ENCODE measurements around the gene SCN3B.

The SCN3B gene

GRCh38 chr11:123594921-123595320, 59.5 kb downstream of the SCN3B start:
- DNase-seq (ENCODE audit: low read depth) = no peak

DNA sequence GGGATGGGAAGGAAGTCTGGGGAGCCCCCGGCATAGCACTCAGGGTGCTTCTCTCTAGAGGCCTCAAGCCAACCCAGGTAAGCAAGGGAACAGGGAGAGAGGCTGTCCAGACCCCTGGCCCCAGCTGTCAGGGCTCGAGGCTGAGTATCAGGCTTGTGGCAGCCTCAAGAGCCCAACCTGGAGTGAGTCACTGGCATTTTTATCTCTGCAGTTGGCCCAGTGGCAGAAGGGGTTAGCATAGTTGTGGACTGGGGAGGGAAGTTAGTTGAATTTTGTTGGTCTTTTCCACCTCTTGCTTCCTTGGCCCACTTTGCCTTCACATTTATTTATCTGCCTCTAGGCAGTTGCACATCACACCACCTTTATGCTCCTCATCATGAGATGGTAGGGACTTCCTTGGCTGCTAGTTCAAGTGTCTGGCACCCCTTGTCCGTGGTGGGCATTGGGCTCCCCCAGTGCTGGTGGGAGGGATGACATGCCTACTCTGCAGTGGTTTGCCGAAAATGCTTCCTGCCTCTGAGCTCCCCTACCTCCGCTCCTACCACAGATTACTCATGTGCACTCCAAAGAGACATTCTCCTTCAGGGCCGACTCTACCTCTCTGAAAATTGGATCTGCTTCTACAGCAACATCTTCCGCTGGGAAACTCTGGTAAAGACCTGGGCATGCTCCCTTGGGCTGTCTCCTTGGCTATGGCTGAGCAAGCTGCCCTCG, 60.1 kb downstream of the SCN3B start:
- no peak for DNase-seq (ENCODE audit: low read depth)

DNA sequence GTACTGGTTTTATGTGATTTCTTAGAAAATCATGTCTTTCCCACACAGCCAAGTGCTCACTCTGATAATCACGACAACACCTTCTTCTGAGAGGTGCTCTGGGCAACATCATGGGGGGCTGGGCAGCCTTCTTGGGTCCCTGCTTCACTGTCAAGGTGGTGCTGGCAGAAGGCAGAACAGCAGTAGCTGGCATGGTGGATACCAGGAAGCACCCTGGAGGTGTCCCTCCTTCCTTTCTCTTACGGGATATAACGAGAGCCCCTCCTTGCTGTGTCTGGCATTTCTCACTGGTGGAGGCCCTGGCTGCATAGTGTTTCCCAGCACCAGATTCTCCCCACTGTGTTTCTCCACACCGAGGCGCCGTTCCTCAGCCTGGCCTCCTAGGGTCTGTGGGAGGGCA, 60.9 kb downstream of the SCN3B start:
- no peak for DNase-seq (ENCODE audit: low read depth)

- no peak for DNase-seq (ENCODE audit: low read depth)
Observed at GRCh38 chr11:123590296-123590912, 64.0 kb downstream of the SCN3B start.

DNA sequence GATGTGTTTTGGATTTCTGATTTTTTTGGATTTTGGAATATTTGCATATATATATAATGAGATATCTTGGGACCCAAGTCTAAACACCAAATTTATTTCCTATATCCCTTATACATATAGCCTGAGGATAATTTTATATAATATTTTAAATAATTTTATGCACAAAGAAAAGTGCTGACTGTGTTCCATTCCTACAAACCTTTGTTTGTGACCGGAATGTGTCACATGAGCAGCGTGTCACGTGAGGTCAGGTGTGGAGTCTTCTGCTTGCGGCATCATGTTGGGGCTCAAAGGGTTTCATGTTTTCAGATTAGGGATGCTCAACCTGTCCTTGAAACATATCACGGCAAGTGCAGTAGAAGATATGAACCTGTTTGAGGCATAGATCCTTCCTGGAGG, 65.6 kb downstream of the SCN3B start:
- no peak for DNase-seq (ENCODE audit: low read depth)

GRCh38 chr11:123588117-123588863, 66.1 kb downstream of the SCN3B start:
- DNase-seq (ENCODE audit: low read depth) = no peak

DNA sequence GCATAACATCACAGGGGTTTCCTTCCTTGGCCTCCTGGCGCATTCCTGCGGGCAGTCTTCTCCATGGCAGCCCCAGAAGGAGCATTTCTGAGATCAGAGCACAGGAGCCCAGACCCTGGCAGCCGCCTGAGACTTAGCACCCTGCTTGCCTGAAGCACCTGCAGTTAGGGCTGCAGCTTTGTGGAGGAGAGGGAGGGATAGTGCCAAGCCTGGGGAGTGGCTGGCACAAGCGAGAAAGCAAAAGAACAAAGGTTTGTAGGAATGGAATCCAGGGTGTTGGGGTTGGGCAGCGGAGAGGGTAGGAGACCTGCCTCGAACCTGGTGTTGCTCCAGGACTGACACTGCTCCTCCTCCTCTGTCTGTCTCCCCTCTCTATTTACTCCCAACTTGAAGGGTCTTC, 66.9 kb downstream of the SCN3B start:
- DNase-seq (ENCODE audit: low read depth) = no peak

GRCh38 chr11:123587044-123587443, 67.4 kb downstream of the SCN3B start:
- no peak for DNase-seq (ENCODE audit: low read depth)

GRCh38 chr11:123586568-123586967, 67.9 kb downstream of the SCN3B start:
- DNase-seq (ENCODE audit: low read depth) = no peak

DNA sequence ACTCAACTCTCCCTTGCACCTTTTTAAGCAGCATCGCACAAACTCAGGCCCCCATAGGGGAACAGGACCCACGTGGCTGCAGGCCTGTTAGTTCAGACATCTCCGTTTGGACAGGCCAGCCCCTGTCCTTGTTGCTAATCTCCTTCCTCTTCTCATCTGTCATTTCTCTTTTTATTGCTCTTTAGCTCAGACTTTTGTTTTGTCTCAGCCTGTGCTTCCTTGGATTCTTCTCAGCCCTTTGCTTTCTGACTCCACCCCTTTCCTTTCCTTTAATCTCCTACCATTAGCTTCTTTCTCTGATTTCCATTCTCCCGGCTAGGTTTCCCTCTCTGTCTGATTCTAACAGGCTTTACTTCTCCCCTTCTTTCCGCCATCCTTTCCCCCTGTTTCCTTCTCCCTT, 68.7 kb downstream of the SCN3B start:
- DNase-seq (ENCODE audit: low read depth) = no peak

- DNase-seq (ENCODE audit: low read depth) = no peak
Observed at GRCh38 chr11:123585206-123585605, 69.2 kb downstream of the SCN3B start.

GRCh38 chr11:123584737-123585136, 69.7 kb downstream of the SCN3B start:
- DNase-seq (ENCODE audit: low read depth) = no peak

- no peak for DNase-seq (ENCODE audit: low read depth)
Observed at GRCh38 chr11:123584186-123584585, 70.2 kb downstream of the SCN3B start.

- no peak for DNase-seq (ENCODE audit: low read depth)
Observed at GRCh38 chr11:123582992-123583504, 71.4 kb downstream of the SCN3B start.

GRCh38 chr11:123581651-123582399, 72.6 kb downstream of the SCN3B start:
- no peak for DNase-seq (ENCODE audit: low read depth)

DNA sequence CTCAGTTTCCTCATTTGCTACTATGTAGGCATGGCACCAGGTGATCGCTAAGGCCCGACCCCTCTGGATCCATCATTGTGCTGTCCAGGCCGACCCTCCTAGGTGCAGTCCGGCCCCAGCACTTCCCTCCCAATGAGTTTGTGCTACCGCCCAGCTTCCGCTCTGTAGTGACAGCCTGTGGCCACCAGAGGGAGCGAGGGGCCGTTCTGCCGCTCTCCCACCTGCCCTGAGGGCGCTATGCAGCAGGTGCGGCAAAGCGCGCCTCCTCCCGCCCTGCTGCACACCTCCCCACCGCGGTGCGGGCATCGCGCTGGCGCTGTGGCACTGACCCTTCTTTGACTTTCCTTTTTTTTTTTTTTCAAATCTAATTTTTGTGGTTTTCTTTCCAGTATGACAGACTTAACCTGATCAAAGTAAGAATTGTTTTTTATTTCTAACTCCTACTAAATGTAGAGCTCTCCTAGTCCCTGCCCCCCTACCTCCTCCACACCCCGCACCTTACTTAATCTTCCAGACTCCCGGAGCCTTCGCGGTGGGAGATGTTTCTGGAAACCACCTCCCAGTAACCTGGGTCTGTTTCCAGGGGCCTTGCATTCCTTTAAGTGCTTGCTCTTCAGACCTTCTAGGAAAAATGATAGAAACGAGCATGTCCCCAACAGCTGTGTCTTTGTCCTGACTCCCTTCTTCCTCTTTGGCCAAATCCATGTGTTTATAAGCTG, 73.7 kb downstream of the SCN3B start:
- peak; percentile 32 for DNase-seq (ENCODE audit: low read depth)

GRCh38 chr11:123580137-123580536, 74.3 kb downstream of the SCN3B start:
- no peak for DNase-seq (ENCODE audit: low read depth)

DNA sequence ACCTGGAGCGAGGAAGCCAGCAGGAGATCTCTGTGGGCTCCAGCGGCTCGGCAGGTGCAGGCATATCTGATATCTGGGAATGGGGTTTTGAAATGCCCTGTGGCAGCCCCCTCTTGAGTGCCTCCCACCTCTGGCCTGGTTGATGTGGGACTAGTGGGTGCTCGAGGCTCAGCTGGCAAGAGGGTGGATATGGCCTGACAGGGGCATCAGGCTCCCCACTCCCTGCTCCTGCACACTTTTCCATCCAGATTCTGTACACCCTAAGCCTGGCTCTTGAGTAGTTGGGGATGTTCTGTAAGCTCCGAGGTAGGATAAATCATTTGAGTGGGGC, 75.0 kb downstream of the SCN3B start:
- DNase-seq (ENCODE audit: low read depth) = no peak
